K562 (cell line): ENCODE data around the gene ASCC1. TPM values are rescaled to one million over a fixed set of nuclear protein-coding genes. Genes with fewer than 3 reads are reported as not detected.

ENCODE experiments used
- ATAC-seq: fragments of 200-7000 bp; cut with Tn5 transposase; 3 replicates; pipeline ENCODE4 v1.9.1; 2020; ENCODE audit warnings: moderate library complexity
- BruUV-seq: library from RNA; stranded (reverse); fragments of 400-500 nt; replicated peaks from 2 replicates; lab custom pipeline; 2021; lab: Mats Ljungman, UMichigan
- CTCF ChIA-PET: fragments of 300-600 bp; formaldehyde crosslinking; extraction: SDS; loops from one replicate; lab custom pipeline; 2021; ENCODE audit warnings: low intra/inter-chr PET ratio; lab: Yijun Ruan, JAX
- POLR2A ChIA-PET: fragments of 300-600, 350-650 bp; sonication (Branson Sonifier 250); formaldehyde crosslinking; extraction: SDS; loops from one replicate; lab custom pipeline; 2021; ENCODE audit warnings: antibody characterized with exemption, inconsistent platforms; lab: Yijun Ruan, JAX
- DNase-seq, 4 experiments: peaks; one replicate each; pipeline versions ENCODE4 v3.0.0 to v3.0.0-alpha.2; 2011 to 2018; ENCODE audit warnings: low spot score in 3 of 4, mixed read lengths in 3 of 4; ENCODE audit errors: extremely low read depth in 1 of 4
- FAIRE-seq: peaks from 2 replicates; lab custom pipeline; 2011; peaks lifted over from hg19 to GRCh38; lab: Jason Lieb, UNC
- H2AFZ ChIP-seq: 2 replicates; pipeline ENCODE4 v1.6.0; 2011; ENCODE audit warnings: low read depth, low read length, control low read depth, inconsistent platforms
- H3K27ac ChIP-seq: fragments of 200-600 bp; 3 replicates; pipeline ENCODE4 v1.8.0; 2011; ENCODE audit warnings: low read depth, mild to moderate bottlenecking, control low read depth, inconsistent platforms, low read length, moderate library complexity, mixed read lengths; ENCODE audit errors: extremely low read depth
- H3K27me3 ChIP-seq, 2 experiments: fragments of 300-600 bp in 1 of 2; 2 replicates in 1 of 2; 3 replicates in 1 of 2; pipeline versions ENCODE4 v1.6.0 to v1.8.0; 2011; ENCODE audit warnings: inconsistent platforms in 2 of 2, low read length in 2 of 2, mild to moderate bottlenecking in 1 of 2, mixed read lengths in 1 of 2, moderate library complexity in 1 of 2; ENCODE audit not compliant: control insufficient read depth in 2 of 2, insufficient read depth in 2 of 2
- H3K36me3 ChIP-seq: fragments of 300-600 bp; 3 replicates; pipeline ENCODE4 v1.8.0; 2011; ENCODE audit warnings: mild to moderate bottlenecking, low read length, inconsistent platforms; ENCODE audit not compliant: control insufficient read depth, insufficient read depth
- H3K4me1 ChIP-seq, 2 experiments: fragments of 200-600 bp in 1 of 2; replicated peaks in 1 of 2; 2 replicates in 1 of 2; 3 replicates in 1 of 2; pipeline versions ENCODE4 v1.5.1 to v1.8.0; 2011; ENCODE audit warnings: inconsistent platforms in 2 of 2, low read length in 2 of 2, mild to moderate bottlenecking in 1 of 2, mixed read lengths in 1 of 2, moderate library complexity in 1 of 2; ENCODE audit not compliant: control insufficient read depth in 2 of 2, insufficient read depth in 2 of 2
- H3K4me2 ChIP-seq: 2 replicates; pipeline ENCODE4 v1.6.1; 2011; ENCODE audit warnings: low read length, control low read depth, inconsistent platforms, mixed read lengths; ENCODE audit not compliant: insufficient read depth
- H3K4me3 ChIP-seq: fragments of 200-600 bp; sonication (generic), shearing (Covaris generic); 2 replicates; pipeline ENCODE4 v1.5.1; 2016; ENCODE audit warnings: control low read depth, inconsistent platforms
- H3K79me2 ChIP-seq: fragments of 200-600 bp; 3 replicates; pipeline ENCODE4 v1.8.0; 2011; ENCODE audit warnings: low read length, inconsistent platforms; ENCODE audit not compliant: control insufficient read depth, insufficient read depth
- H3K9ac ChIP-seq, 2 experiments: 2 replicates each; pipeline versions ENCODE4 v1.6.0 to v1.6.1; 2011; ENCODE audit warnings: low read depth in 2 of 2, low read length in 2 of 2, control low read depth in 1 of 2, inconsistent platforms in 1 of 2, mild to moderate bottlenecking in 1 of 2, mixed read lengths in 1 of 2; ENCODE audit not compliant: insufficient read depth in 1 of 2
- H3K9me1 ChIP-seq: one replicate; pipeline ENCODE4 v1.6.0; 2011; ENCODE audit warnings: inconsistent platforms, mild to moderate bottlenecking, low read length, moderate library complexity; ENCODE audit not compliant: control insufficient read depth, insufficient read depth
- H3K9me3 ChIP-seq: replicated peaks from 2 replicates; pipeline ENCODE4 v1.5.1; 2011; ENCODE audit warnings: low read depth, low read length, inconsistent platforms; ENCODE audit not compliant: control insufficient read depth, insufficient read depth
- H4K20me1 ChIP-seq: replicated peaks from 2 replicates; pipeline ENCODE4 v1.6.1; 2011; ENCODE audit warnings: low read length, inconsistent platforms, mixed read lengths; ENCODE audit not compliant: control insufficient read depth, insufficient read depth
- ARID2 ChIP-seq: fragments of 450-650 bp; IDR thresholded peaks from 2 replicates; pipeline ENCODE4 v1.6.1; 2017; ENCODE audit warnings: antibody characterized with exemption, mild to moderate bottlenecking
- CBX5 ChIP-seq: IDR thresholded peaks from 2 replicates; pipeline ENCODE4 v1.6.1; 2014; ENCODE audit warnings: low read depth, borderline replicate concordance
- CREBBP ChIP-seq: IDR thresholded peaks from one replicate; pipeline ENCODE4 v1.6.1; 2012; ENCODE audit warnings: low read depth, mild to moderate bottlenecking, control low read depth, inconsistent platforms, low read length
- HDAC1 ChIP-seq, 2 experiments: fragments of 450-650 bp; IDR thresholded peaks; 2 replicates each; pipeline ENCODE4 v1.6.1; 2016 to 2017; ENCODE audit warnings: inconsistent platforms in 1 of 2, mild to moderate bottlenecking in 1 of 2, moderate library complexity in 1 of 2
- KAT7 ChIP-seq: sonication (generic); formaldehyde crosslinking; IDR thresholded peaks from 2 replicates; pipeline ENCODE4 v1.8.0; 2022; ENCODE audit warnings: missing genetic modification reagents, mild to moderate bottlenecking, borderline replicate concordance
- NUFIP1 ChIP-seq: fragments of 450-650 bp; IDR thresholded peaks from 2 replicates; pipeline ENCODE4 v1.6.1; 2018; ENCODE audit not compliant: partially characterized antibody
- PBX2 ChIP-seq, 2 experiments: IDR thresholded peaks in 1 of 2; conservative IDR thresholded peaks in 1 of 2; 2 replicates each; pipeline ENCODE4 v1.6.1; 2016; ENCODE audit warnings: low read depth in 2 of 2, mild to moderate bottlenecking in 1 of 2, missing compliant biosample characterization in 1 of 2, missing genetic modification characterization in 1 of 2, moderate library complexity in 1 of 2
- RFX5 ChIP-seq: IDR thresholded peaks from 2 replicates; pipeline ENCODE4 v1.6.1; 2011; ENCODE audit warnings: low read depth, mild to moderate bottlenecking, improper control_type of control experiment, low read length
- SIN3B ChIP-seq: fragments of 450-650 bp; IDR thresholded peaks from 2 replicates; pipeline ENCODE4 v1.6.1; 2017; ENCODE audit warnings: low read depth, mild to moderate bottlenecking, moderate library complexity
- SMAD1 ChIP-seq: fragments of 150-350 bp; IDR thresholded peaks from 2 replicates; pipeline ENCODE4 v1.6.1; 2014; ENCODE audit warnings: low read length, low read depth; ENCODE audit not compliant: partially characterized antibody
- SMAD3 ChIP-seq: fragments of 450-650 bp; formaldehyde crosslinking; conservative IDR thresholded peaks from 2 replicates; pipeline ENCODE4 v1.4.0; 2020; ENCODE audit warnings: mild to moderate bottlenecking
- SMARCB1 ChIP-seq: IDR thresholded peaks from 2 replicates; pipeline ENCODE4 v1.6.1; 2011; ENCODE audit warnings: improper control_type of control experiment, low read depth; ENCODE audit not compliant: insufficient read length
- TCF7 ChIP-seq: sonication (generic); IDR thresholded peaks from 2 replicates; pipeline ENCODE4 v1.6.1; 2016; ENCODE audit warnings: antibody characterized with exemption, borderline replicate concordance
- ZNF57 ChIP-seq: fragments of 450-650 bp; formaldehyde crosslinking; IDR thresholded peaks from 2 replicates; pipeline ENCODE4 v1.4.0; 2020; ENCODE audit warnings: mild to moderate bottlenecking, moderate library complexity
- ZNF609 ChIP-seq: sonication (generic); formaldehyde crosslinking; IDR thresholded peaks from 2 replicates; pipeline ENCODE4 v1.8.1; 2023; ENCODE audit warnings: missing genetic modification reagents, mild to moderate bottlenecking, borderline replicate concordance
- WGBS: fragments of 100-300 bp; shearing (Covaris generic); methylation state at CpG from one replicate; pipeline ENCODE4 v1.1.6; 2016; ENCODE audit warnings: low coverage, mixed read lengths; ENCODE audit not compliant: insufficient coverage; ENCODE audit errors: missing lambda C conversion rate; 5-methylcytosine and 5-hydroxymethylcytosine counted together
- in situ Hi-C: fragments of 300-500 bp; cut with MboI; formaldehyde crosslinking; loops from 4 replicates; pipeline ENCODE4 v1.15.0; 2018; ENCODE audit warnings: inconsistent platforms, mixed read lengths
- intact Hi-C: fragments of 100-400 bp; cut with micrococcal nuclease; formaldehyde crosslinking; loops from 2 replicates; pipeline ENCODE4 v1.14.2; 2022
- polyA plus RNA-seq, 8 experiments: library from polyadenylated mRNA; depleted of rRNA in 4 of 8; stranded (reverse) in 5 of 8; unstranded in 3 of 8; fragments of >200 nt; fragmentation: Nextera tagmentation in 2 of 8; fragmentation: Illumina TruSeq in 1 of 8; extraction: Ambion mirVana in 2 of 8; extraction: Trizol in 1 of 8; gene quantifications; 2 replicates each; pipeline versions ENCODE4 v1.2.1 to v1.2.3, GENCODE V29; 2011 to 2014; ENCODE audit warnings: inconsistent platforms in 1 of 8, missing spikeins in 1 of 8
- total RNA-seq, 7 experiments: library from RNA; depleted of rRNA in 6 of 7; stranded (reverse); fragments of >200 nt in 6 of 7; fragmentation: Illumina TruSeq in 2 of 7; extraction: Trizol in 2 of 7; gene quantifications; 2 replicates each; pipeline versions ENCODE4 v1.2.1 to v1.2.3, GENCODE V29; 2011 to 2021; ENCODE audit warnings: low replicate concordance in 1 of 7

ASCC1 gene
- total and polyA plus RNA-seq, 9 of the 15 experiments (the other 6 are each of a cell fraction or from before 2014, with no cell fraction given) = 31.7 to 73.3 (median 52.8) TPM

- Histone ChIP-seq H4K20me1 (no peaks in the 10 kb centered on the region), H3K79me2 (no peaks in the 10 kb centered on the region), H3K27ac (no peak overlapping the region), H3K9me1 (no peaks in the 10 kb centered on the region), H3K4me1 (no peaks in the 10 kb centered on the region), H3K9me3 (0 out of 2 replicates have a peak, but pooled peaks cover 2% of the 10 kb centered on the region), H2AFZ (no peak overlapping the region), H3K36me3 (no peaks in the 10 kb centered on the region), H3K27me3 (no peaks in the 10 kb centered on the region), H3K4me2 (no peak overlapping the region), H3K4me3 (no peak overlapping the region), H3K9ac (no peak overlapping the region)
- 51% methylated on average over 2 of the region's 2 CpGs for WGBS
- ChIA-PET POLR2A (interaction anchor here (0.6 to 0.9 kb wide), 2 partner anchors 11 to 353 kb away, joined by 3 read pairs; no protein-coding TSS in a partner anchor), CTCF (no interaction called here)
- intact Hi-C loops = no loop called here
- in situ Hi-C loops = no loop called here
- ATAC-seq = no peak
- FAIRE-seq = no peak
- BruUV-seq = no TSS peak
- DNase-seq = no peak
- TF ChIP-seq ARID2 (no peak), CBX5 (no peak), RFX5 (no peak), SMAD1 (no peak), PBX2 (CRISPR knock-in tag; IDR thresholded peaks at IDR 0.05; ENCODE audit: low read depth) (no peak), PBX2 (tag; conservative IDR thresholded peaks at IDR 0.05; ENCODE audit: low read depth) (no peak), ZNF609 (no peak), SIN3B (no peak), KAT7 (CRISPR knock-in tag) (no peak), ZNF57 (CRISPR knock-in tag) (no peak), CREBBP (no peak), NUFIP1 (no peak), TCF7 (no peak), SMAD3 (CRISPR knock-in tag) (no peak), SMARCB1 (no peak), HDAC1 (IDR thresholded peaks at IDR 0.05) (no peak)
These were observed 101.2 kb downstream of the ASCC1 start for GRCh38 chr10:72114706-72115450.
